Measurements from ENCODE around the gene SELENOP.

SELENOP gene

DNA sequence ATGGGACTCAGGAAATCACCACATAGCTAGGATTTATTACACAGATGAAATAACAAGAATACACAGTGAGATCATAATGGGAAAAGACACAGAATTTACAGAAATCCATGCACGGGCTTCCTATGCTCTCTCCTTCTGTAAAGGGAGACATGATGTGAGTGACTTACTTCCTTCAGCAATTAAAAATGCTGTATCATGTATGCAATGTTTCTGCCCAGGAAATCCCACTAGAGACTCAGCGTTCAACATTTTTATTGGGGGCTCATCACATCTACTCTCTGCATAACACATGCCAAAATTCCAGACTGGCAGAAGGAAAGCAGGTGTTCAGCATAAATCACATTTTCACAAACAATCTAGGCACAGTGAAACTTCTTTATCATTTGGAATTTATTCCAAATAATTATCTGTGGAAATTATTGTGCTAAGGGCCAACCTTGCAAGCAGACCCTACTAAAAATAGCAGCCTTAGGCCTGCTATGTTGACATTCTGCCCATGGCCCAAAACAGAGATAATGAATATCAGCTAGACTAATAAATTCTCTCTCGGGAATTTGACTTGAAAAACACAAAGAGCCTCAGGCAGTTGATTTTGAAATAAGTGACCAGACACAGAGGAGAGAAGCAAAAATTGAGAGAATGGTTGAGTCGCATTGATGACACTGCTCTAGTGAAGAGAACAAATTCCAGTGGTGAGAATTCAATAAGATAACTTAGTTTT, 31.4 kb upstream of the SELENOP start:
- Histone ChIP-seq H3K9me3 (no peaks in the 10 kb centered on the region), H3K4me3 (ENCODE audit: low read depth in 1 of 2, low read length in 1 of 2) (no peak overlapping the region), H3K4me1 (ENCODE audit: control insufficient read depth in 1 of 2, insufficient read depth in 1 of 2, low read depth in 1 of 2, low read length in 1 of 2) (no peaks in the 10 kb centered on the region), H3K36me3 (no peaks in the 10 kb centered on the region), H3K27ac (no peak overlapping the region), H3K27me3 (no peaks in the 10 kb centered on the region)
- TF ChIP-seq, protein P1, sequence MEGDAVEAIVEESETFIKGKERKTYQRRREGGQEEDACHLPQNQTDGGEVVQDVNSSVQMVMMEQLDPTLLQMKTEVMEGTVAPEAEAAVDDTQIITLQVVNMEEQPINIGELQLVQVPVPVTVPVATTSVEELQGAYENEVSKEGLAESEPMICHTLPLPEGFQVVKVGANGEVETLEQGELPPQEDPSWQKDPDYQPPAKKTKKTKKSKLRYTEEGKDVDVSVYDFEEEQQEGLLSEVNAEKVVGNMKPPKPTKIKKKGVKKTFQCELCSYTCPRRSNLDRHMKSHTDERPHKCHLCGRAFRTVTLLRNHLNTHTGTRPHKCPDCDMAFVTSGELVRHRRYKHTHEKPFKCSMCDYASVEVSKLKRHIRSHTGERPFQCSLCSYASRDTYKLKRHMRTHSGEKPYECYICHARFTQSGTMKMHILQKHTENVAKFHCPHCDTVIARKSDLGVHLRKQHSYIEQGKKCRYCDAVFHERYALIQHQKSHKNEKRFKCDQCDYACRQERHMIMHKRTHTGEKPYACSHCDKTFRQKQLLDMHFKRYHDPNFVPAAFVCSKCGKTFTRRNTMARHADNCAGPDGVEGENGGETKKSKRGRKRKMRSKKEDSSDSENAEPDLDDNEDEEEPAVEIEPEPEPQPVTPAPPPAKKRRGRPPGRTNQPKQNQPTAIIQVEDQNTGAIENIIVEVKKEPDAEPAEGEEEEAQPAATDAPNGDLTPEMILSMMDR (IDR thresholded peaks at IDR 0.05), result no peak

DNA sequence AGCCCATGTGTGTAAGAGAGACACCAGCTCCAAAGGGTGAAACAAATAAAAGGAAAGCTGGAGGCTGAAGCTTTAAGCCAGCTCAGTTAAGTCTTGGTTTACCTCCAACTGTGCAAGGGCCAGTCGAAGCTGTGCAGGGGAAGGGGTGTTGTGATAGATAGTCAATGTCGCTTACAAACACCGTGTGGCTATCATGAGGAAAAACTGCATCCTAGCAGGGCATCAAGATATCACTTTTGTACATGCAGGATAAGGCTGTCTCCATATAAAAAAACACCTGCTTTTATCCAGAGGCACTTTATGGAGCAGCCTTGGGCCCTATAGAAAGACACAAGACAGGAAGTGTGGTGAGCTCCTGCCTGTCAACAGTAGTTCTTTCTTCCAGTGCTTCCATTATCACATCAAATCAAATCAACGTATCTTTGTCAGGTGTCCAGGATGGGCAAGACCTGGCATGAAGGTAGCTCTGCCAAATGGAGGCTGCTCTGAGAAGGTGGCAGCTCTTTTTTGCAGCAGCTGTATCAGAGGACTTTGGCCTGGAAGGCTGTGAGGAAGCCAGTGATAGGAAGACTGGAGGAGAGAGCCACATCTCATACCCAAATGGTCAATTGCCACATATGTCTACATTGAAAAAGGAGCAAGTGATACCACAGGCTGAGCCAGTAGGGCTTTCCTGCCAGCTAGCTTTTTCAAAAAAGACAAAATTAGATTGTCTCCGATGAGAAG, 29.3 kb upstream of the SELENOP start:
- Histone ChIP-seq H3K36me3 (no peaks in the 10 kb centered on the region), H3K27me3 (no peaks in the 10 kb centered on the region), H3K9me3 (no peaks in the 10 kb centered on the region), H3K4me3 (ENCODE audit: low read depth in 1 of 2, low read length in 1 of 2) (no peak overlapping the region), H3K27ac (no peak overlapping the region), H3K4me1 (ENCODE audit: control insufficient read depth in 1 of 2, insufficient read depth in 1 of 2, low read depth in 1 of 2, low read length in 1 of 2) (no peaks in the 10 kb centered on the region)
- TF ChIP-seq, protein P1 (IDR thresholded peaks at IDR 0.05), result no peak

DNA sequence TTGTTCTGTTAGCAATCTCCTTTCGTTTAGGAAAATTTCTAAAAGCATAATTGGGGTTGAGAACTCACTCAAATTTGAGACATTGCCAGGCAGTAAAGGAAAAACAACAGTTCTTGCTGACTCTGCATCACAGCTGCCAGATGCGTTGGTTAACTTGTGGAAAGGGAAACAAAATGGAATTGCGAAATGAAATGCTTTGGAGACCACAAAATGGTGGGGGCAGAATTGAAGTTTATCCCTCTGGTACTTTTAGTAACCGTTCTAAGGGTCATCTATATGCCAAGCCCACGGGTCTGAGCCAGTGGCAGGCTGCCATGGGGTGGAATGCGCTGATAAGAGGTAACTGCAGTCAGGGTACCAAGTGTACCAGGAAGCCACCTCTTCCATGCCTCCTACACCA, 28.6 kb upstream of the SELENOP start:
- Histone ChIP-seq H3K27ac (no peak overlapping the region), H3K9me3 (no peaks in the 10 kb centered on the region), H3K4me3 (ENCODE audit: low read depth in 1 of 2, low read length in 1 of 2) (no peak overlapping the region), H3K4me1 (ENCODE audit: control insufficient read depth in 1 of 2, insufficient read depth in 1 of 2, low read depth in 1 of 2, low read length in 1 of 2) (no peaks in the 10 kb centered on the region), H3K36me3 (no peaks in the 10 kb centered on the region), H3K27me3 (no peaks in the 10 kb centered on the region)
- TF ChIP-seq, protein P1 (IDR thresholded peaks at IDR 0.05), result no peak

DNA sequence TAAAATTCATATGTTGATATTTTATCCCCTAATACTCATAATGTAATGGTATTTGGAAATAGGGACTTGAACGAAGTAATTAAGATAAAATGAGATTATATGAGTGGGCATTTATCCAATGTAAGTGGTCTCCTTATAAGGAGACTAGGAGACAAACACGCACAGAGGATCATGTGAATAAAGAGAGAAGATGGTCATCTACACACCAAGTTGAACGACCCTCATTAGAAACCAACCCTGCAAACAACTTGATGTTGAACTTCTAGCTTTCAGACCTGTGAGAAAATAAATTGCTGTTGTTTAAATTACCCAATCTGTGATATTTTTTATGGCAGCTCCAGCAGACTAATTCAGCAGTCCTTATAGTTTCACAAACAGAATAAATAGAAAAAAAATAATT, 27.5 kb upstream of the SELENOP start:
- Histone ChIP-seq H3K4me1 (ENCODE audit: control insufficient read depth in 1 of 2, insufficient read depth in 1 of 2, low read depth in 1 of 2, low read length in 1 of 2) (no peaks in the 10 kb centered on the region), H3K27me3 (no peaks in the 10 kb centered on the region), H3K4me3 (ENCODE audit: low read depth in 1 of 2, low read length in 1 of 2) (no peak overlapping the region), H3K36me3 (no peaks in the 10 kb centered on the region), H3K27ac (no peak overlapping the region), H3K9me3 (no peaks in the 10 kb centered on the region)
- TF ChIP-seq, protein P1 (IDR thresholded peaks at IDR 0.05), result no peak

DNA sequence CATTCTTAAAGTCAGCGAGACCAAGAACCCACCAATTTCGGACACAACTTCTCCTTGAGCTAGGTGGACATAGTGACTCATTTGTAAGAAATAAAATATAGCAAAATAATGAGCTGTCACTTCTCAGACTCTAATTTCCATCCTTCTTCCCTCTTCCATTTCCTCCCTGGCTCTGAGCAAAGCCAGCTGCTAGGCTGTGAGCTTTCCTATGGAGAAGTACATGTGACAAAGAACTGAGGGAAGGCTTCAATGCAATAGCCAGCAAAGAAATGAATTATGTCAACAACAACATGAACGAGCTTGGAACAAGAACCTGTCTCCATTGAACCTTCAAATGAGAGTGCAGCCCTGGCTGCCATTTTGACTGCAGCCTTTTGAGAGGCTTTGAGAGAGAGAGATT, 25.9 kb upstream of the SELENOP start:
- no peaks in the 10 kb centered on the region for H3K36me3 ChIP-seq
- H3K27me3 ChIP-seq, result no peaks in the 10 kb centered on the region
- no peak overlapping the region for H3K4me3 ChIP-seq (ENCODE audit: low read depth in 1 of 2, low read length in 1 of 2)
- TF ChIP-seq, protein P1 (IDR thresholded peaks at IDR 0.05), result no peak
- no peaks in the 10 kb centered on the region for H3K4me1 ChIP-seq (ENCODE audit: control insufficient read depth in 1 of 2, insufficient read depth in 1 of 2, low read depth in 1 of 2, low read length in 1 of 2)
- H3K9me3 ChIP-seq, result no peaks in the 10 kb centered on the region
- H3K27ac ChIP-seq, result no peak overlapping the region

All from neutrophil (primary cell).